Measurements from ENCODE around the gene DTX1.
A peak's percentile ranks its signal among the peaks of the same experiment; 100 is the strongest.
"Not testable (repeated sequence)": the region's sequence is repeated elsewhere in the genome, so short reads cannot be mapped to it uniquely, and the experiment has no call there.

DTX1 gene

GRCh38 chr12:113116875-113117274 is 60.3 kb downstream of the DTX1 start:
- no peak for DNase-seq

DNA sequence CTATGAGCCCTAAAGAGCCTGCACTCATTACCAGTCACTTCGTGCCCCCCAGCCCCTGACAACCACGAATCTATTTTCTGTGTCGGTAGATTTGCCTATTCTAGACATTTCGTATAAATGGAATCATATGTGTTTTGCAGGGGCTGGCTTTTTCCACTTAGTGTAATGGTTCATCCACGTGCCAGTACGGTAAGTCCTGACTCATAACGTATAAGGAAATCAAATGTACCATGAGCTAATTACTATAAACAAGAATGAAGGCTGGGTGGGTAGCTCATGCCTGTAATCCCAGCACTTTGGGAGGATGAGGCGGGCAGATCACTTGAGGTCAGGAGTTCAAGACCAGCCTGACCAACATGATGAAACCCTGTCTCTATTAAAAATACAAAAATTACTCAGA is 61.2 kb downstream of the DTX1 start:
- DNase-seq: not testable (repeated sequence)

- no peak for DNase-seq
These were observed 61.6 kb downstream of the DTX1 start for GRCh38 chr12:113118142-113118541.

DNA sequence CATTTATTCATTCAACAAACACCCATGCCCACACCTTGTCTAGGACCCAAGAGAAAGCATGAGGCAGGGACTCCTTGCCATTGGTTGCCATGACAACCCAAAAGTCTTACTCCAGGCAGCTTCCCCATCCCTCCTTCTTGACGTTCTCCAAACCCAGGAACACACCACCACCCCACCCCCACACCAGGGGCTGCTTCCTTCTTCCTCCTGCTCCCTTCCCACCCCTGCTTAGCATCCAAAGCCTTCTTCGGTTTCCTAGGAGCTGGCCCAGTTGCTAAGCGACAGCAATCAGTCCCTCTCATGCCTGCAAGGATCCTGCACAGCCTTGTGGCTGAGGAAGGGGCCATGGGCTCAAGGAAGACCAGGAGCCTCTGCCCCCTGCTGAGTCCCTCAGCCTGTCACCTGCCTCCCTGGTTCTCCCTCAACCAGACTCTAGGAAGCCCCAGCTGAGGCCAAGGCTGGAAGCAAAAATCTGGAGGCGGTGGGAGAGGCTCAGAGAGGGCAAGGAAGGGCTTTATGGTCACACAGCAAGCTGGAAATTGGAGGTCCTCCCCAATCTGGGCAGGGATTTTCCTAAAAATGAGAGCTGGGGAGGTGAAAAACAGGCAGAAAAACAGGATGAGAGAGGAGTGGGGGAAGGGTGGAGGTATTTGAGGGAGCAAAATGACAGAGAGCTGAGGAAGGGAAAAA is 63.6 kb downstream of the DTX1 start:
- no peak for DNase-seq

- DNase-seq: no peak
These were observed 64.3 kb downstream of the DTX1 start for GRCh38 chr12:113120670-113121370.

- DNase-seq: no peak
These were observed 71.3 kb downstream of the DTX1 start for GRCh38 chr12:113127791-113128199.

GRCh38 chr12:113128802-113129663 is 72.5 kb downstream of the DTX1 start:
- DNase-seq: no peak

GRCh38 chr12:113129664-113130456 is 73.3 kb downstream of the DTX1 start:
- no peak for DNase-seq

DNA sequence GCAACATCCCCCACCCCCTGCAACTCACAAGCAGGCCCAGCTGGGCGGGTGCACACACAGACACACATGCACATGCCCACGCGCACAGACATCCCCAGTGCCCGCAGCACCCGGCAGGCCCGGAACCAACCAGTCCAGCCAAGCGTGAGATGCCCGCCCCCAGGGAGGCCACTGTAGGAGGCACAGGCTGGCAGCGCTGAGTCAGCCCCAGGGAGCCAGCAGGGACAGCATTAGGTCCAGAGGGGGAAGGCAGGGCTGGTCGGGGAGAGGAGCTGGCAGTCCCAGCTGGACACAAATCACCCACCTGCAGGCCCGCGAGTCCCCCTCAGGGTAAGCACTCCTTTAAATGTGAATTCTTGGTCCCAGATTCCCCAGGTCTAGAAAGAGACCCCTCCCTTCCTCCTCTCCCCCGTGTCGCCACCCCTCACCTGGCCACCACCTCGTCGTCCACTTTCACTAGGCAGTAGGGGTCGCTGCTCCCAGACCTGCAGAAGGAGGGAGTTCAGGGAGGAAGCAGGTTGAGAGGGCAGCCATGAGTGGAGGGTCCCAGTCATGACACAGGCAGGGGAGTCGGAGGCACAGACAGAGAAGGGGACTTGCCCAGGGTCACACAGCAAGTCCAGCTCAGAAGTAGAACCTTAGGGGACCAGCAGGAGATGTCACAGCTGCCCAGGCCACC is 74.1 kb downstream of the DTX1 start:
- DNase-seq: no peak

DNA sequence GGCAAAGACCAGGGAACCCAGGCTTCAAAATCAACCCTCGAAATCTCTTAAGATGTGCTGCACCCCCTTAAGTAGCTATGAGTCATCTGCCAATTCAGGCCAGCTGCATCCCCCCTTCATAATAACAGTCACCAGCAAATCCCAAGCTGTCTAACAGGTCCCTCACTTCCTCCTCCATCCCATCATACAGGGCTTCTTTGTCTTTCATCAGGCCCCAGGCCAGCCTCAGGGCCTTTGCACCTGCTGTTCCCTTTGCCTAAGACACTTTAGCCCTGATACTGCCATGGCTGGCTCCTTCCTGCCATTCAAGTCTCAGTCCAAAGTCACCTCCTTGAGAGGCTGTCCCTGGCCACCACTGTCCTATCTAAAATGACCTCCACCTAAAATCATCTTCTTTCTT is 75.0 kb downstream of the DTX1 start:
- DNase-seq: no peak

GRCh38 chr12:113133036-113133435 is 76.5 kb downstream of the DTX1 start:
- no peak for DNase-seq

- DNase-seq: no peak
These were observed 77.1 kb downstream of the DTX1 start for GRCh38 chr12:113133666-113134065.

DNA sequence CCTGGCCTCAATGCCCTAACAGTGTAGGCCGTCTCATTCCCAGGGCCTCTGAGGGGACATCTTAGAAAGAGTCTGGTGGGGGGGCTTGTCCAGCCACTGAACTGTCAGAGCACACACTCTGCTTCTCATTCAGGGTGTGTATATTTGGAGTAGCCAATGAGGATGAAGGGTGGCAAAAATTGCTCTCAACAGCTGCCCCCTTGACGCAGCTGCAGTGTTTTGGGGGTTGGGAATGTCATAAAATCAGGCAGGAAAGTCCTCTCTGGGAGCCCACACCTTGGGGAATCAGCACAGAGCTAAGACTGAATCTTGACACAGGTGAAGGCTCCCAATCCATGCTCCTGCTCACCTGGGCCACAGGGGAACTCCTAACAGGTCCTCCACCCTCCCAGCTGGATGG is 77.5 kb downstream of the DTX1 start:
- no peak for DNase-seq

GRCh38 chr12:113134521-113134951 is 78.0 kb downstream of the DTX1 start:
- no peak for DNase-seq

DNA sequence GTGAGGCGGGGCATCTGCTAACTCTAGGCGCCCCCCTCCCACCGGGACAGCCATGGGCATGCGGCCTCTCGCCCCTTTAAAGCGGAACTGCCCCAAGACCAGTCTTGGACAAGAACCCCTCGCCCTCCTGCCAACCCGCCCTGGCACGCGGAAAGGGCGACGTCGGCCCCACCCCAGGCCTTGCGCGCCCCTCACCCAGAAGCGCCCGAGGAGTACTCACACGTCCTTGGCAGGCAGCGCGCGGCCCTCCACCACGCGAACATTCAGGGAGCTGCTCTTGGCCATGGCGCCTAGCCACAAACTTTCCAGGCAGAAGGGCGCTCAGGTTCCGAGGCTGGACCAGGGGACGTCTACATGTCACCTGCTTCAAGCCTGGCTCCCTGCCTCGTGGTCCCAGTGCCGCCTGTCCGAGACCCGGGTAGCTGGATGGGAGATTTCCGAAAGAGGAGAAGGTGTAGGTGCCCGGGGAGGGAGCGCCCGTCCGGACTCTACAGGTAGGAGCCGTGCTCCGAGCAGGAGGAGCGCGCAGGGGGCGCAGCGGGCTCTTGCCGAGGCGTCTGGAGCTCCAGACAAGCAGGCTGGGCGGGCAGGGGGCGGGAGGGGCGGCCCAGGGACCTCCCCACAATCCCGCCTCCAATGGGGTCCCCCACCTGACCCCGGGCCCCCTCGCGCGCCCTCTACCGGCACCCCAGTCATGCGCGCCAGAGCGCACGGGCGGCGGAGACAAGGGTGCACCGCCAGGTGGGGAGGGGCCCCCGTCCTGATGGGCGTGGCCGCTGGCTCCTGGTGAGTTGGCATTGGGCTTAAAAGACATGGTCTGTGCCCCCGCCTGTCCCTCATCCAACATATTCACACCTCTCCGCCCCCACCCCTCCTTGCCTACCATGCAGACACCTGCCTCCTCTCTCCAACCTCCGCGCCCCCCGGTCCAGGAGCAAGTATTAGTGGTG is 78.9 kb downstream of the DTX1 start, which contains the start of gene RASAL1:
RASAL1 (minus strand) TSS at position 584 of the 950 bp plus-strand sequence; CDS start at position 285, 299 bp downstream.
- DNase-seq: peak; percentile 91

- DNase-seq: peak; percentile 77
These were observed 79.8 kb downstream of the DTX1 start for GRCh38 chr12:113136128-113136989.

GRCh38 chr12:113136990-113137511 is 80.5 kb downstream of the DTX1 start:
- DNase-seq: no peak

- DNase-seq: no peak
These were observed 81.6 kb downstream of the DTX1 start for GRCh38 chr12:113137861-113138783.
